Progenitor cell of endocrine pancreas (in vitro differentiated cells): ENCODE data around the gene LRRC8E. TPM values are rescaled to one million over a fixed set of nuclear protein-coding genes. Genes with fewer than 3 reads are reported as not detected.

Experiments used
- DNase-seq: peaks from one replicate; pipeline ENCODE4 v3.0.0; 2021; ENCODE audit warnings: low spot score; ENCODE audit not compliant: unreplicated experiment
- H3K27ac Mint-ChIP-seq: 2 replicates; pipeline ENCODE4 v1.8.0; 2021; ENCODE audit warnings: mild to moderate bottlenecking, moderate library complexity, mixed read lengths
- H3K27me3 Mint-ChIP-seq: 2 replicates; pipeline ENCODE4 v1.8.0; 2021; ENCODE audit warnings: mixed read lengths
- H3K36me3 Mint-ChIP-seq: 2 replicates; pipeline ENCODE4 v1.8.0; 2022; ENCODE audit warnings: mixed read lengths; ENCODE audit not compliant: insufficient read depth
- H3K4me1 Mint-ChIP-seq: 2 replicates; pipeline ENCODE4 v1.8.0; 2021; ENCODE audit warnings: low read depth, mixed read lengths
- H3K4me3 Mint-ChIP-seq: 2 replicates; pipeline ENCODE4 v1.8.0; 2021; ENCODE audit warnings: low read depth, mild to moderate bottlenecking, moderate library complexity, mixed read lengths
- H3K9me3 Mint-ChIP-seq: 2 replicates; pipeline ENCODE4 v1.8.0; 2021; ENCODE audit warnings: low read depth, mixed read lengths
- CTCF ChIP-seq: fragments of 200-600 bp; sonication (generic); IDR thresholded peaks from one replicate; pipeline ENCODE4 v1.5.0; 2021; ENCODE audit warnings: antibody characterized with exemption, mild to moderate bottlenecking; ENCODE audit not compliant: unreplicated experiment
- total RNA-seq: library from RNA; stranded (reverse); gene quantifications from 2 replicates; pipeline ENCODE4 v1.2.1, GENCODE V29; 2021

LRRC8E gene
- total RNA-seq, 1 donor from 2014 or later = 3.6 TPM

GRCh38 chr19:7860714-7861618 lies 27.3 kb upstream of the LRRC8E start:
- no peak for TF ChIP-seq CTCF

GRCh38 chr19:7861619-7862412 lies 26.5 kb upstream of the LRRC8E start:
- H3K36me3 Mint-ChIP-seq = no peaks in the 10 kb centered on the region
- peak overlapping the region; percentile 72 for H3K4me3 Mint-ChIP-seq
- H3K4me1 Mint-ChIP-seq = peaks cover 6% of the 10 kb centered on the region
- no peaks in the 10 kb centered on the region for H3K9me3 Mint-ChIP-seq
- TF ChIP-seq CTCF = peak; percentile 61
- peak overlapping the region; percentile 91 for H3K27ac Mint-ChIP-seq
- peaks cover 39% of the 10 kb centered on the region for H3K27me3 Mint-ChIP-seq
- no peak for DNase-seq

More at GRCh38 chr19:7860714-7861618, 27.3 kb upstream of the LRRC8E start:
- DNase-seq = no peak
- H3K27me3 Mint-ChIP-seq = peaks cover 37% of the 10 kb centered on the region
- H3K9me3 Mint-ChIP-seq = no peaks in the 10 kb centered on the region
- peaks cover 6% of the 10 kb centered on the region for H3K4me1 Mint-ChIP-seq
- peak overlapping the region; percentile 16 for H3K4me3 Mint-ChIP-seq
- no peaks in the 10 kb centered on the region for H3K36me3 Mint-ChIP-seq
- H3K27ac Mint-ChIP-seq = no peak overlapping the region

- H3K4me1 Mint-ChIP-seq = peaks cover 6% of the 10 kb centered on the region
- peak overlapping the region; percentile 91 for H3K27ac Mint-ChIP-seq
Measured at GRCh38 chr19:7862413-7862951, 25.8 kb upstream of the LRRC8E start.

DNA sequence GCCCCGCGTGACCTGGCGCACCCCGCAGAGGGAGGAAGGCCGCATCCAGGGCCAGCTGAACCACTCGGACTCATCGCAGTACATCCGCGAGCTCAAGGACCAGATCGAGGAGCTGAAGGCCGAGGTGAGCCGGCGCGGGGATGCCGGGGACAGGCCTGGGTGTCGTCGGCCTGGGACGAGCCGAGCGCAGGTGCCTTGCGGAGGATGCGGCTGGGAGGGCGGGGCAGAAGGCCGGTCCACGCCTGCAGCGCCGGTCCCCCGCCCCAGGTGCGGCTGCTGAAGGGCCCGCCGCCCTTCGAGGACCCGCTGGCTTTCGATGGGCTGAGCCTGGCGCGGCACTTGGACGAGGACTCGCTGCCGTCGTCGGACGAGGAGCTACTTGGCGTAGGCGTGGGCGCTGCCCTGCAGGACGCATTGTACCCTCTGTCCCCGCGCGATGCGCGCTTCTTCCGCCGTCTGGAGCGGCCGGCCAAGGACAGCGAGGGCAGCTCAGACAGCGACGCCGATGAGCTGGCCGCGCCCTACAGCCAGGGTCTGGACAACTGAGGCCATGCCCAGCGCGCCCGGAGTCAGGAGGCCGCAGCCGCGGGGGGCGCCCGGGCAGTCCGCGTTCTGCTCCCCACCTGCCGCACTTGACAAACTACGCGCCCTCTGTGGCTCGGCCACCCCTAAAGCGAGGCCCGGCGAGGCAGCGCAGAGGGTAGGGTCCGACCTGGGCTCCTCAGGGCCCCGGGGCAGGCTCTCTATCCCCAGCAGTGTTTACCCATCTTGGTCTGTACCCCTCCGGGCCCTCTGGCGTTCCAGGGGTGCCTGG lies 24.9 kb upstream of the LRRC8E start:
- Mint-ChIP-seq H3K27ac (no peak overlapping the region), H3K9me3 (no peaks in the 10 kb centered on the region), H3K4me3 (no peak overlapping the region), H3K4me1 (peaks cover 5% of the 10 kb centered on the region), H3K36me3 (peaks cover 2% of the 10 kb centered on the region), H3K27me3 (peaks cover 41% of the 10 kb centered on the region)
- no peak for TF ChIP-seq CTCF
- DNase-seq = no peak

More at GRCh38 chr19:7862413-7862951, 25.8 kb upstream of the LRRC8E start:
- peak overlapping the region; percentile 72 for H3K4me3 Mint-ChIP-seq
- TF ChIP-seq CTCF = no peak
- no peaks in the 10 kb centered on the region for H3K9me3 Mint-ChIP-seq
- no peaks in the 10 kb centered on the region for H3K36me3 Mint-ChIP-seq
- peak; percentile 90 for DNase-seq
- peaks cover 41% of the 10 kb centered on the region for H3K27me3 Mint-ChIP-seq
